NCI-H524 treated with DMSO at 0.1 percent for 48 hours (cell line): Measurements from ENCODE around the gene CHSY1.

Experiments used
- DNase-seq: peaks from one replicate; lab custom pipeline; 2025; lab: John Stamatoyannopoulos, UW

Gene CHSY1

DNA sequence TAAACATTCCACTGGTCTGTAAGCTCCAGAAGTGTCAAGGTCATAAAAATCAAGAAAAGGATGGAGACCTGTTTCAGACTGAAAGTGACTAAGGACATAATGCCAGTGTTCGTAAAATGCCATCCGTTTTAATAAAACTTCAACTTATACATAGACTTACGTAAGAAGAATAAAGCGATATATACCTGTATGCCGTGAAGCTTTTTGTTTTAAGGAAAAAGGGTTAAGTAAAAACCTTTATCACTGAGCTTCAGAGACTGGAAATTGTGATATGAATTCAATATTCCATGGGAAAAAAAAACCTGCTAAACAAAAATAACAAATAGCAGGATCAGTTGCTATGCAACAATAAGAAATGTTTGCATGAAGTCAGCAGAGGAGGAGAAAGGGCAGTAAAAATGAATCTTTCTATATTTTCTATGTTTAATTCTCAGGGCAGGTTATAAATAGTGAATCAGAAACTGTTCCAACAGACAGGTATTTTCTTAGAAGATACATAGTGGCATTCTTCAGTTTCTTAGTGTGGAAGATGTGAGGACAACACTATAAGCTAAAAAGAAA, 42.5 kb downstream of the CHSY1 start:
- DNase-seq, result no peak

- no peak for DNase-seq
Measured at GRCh38 chr15:101207867-101208288, 44.0 kb downstream of the CHSY1 start.

DNA sequence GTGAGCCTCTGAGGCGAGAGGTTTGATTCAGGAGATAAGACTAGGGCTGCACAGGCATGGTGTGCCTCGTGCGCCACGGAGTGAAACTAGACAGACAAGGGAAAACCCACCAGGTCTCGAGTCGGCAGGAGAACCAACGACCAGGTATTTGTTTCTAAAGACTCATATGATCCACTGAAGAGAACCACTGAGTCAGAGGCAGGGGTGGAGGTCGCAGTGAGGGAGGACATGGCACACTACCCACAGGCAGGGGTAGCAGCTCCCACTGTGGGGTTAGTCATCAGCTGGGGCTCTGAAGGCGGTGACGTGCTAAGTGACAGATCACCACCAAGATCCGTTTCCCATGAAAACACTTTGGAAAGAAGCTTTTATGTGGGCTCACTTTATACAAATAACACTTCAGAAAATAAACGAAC, 45.7 kb downstream of the CHSY1 start:
- no peak for DNase-seq

- no peak for DNase-seq
Measured at GRCh38 chr15:101204739-101205535, 46.9 kb downstream of the CHSY1 start.

DNA sequence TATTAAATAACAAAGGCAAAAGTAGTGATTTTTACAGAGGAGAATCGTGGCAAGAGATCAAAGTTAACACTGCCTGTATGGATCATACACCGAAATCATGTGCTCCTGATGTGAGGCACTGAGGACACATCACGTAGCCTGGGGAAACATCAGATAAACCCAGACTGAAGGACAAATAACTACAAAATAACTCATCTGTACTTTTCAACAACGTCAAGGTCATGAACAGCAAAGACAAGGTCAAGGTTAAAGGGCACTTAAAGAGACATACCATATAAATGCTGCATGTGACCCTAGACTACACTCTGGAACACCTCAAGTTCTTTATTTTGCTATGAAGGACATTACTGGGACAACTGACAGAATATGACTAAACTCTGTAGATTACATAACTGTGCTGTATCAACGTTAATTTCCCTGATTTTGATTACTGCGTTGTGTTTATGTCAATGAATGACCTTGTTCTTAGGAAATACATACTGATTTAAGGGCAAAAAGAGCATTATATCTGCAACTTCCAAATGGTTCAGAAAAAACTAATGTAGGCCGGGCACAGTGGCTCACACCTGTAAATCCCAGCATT, 48.1 kb downstream of the CHSY1 start:
- DNase-seq, result no peak

DNA sequence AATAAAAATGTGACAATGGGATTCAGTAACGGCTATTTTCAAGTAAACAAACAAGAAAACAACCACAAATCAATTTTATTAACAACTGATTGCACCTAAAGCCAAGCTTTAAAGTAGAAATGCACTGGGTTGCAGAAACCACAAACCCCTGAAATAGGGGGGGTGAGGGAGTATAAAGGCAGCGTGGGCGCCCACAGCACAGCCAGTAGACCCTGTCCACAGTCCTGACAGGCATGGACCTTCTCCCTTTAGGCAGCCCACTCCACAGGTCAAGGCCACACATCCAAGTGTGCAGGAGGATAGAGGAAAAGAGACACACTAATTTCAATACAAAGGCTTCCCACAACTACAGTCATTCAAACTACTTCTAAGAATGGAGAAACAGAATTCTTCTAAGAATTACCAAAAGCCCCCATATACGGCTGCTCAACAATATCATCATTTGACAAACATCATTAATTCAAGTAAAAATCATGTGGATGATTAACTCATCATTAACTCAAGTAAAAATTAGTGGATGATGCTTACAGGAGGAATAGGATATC, 48.7 kb downstream of the CHSY1 start:
- DNase-seq, result no peak

DNA sequence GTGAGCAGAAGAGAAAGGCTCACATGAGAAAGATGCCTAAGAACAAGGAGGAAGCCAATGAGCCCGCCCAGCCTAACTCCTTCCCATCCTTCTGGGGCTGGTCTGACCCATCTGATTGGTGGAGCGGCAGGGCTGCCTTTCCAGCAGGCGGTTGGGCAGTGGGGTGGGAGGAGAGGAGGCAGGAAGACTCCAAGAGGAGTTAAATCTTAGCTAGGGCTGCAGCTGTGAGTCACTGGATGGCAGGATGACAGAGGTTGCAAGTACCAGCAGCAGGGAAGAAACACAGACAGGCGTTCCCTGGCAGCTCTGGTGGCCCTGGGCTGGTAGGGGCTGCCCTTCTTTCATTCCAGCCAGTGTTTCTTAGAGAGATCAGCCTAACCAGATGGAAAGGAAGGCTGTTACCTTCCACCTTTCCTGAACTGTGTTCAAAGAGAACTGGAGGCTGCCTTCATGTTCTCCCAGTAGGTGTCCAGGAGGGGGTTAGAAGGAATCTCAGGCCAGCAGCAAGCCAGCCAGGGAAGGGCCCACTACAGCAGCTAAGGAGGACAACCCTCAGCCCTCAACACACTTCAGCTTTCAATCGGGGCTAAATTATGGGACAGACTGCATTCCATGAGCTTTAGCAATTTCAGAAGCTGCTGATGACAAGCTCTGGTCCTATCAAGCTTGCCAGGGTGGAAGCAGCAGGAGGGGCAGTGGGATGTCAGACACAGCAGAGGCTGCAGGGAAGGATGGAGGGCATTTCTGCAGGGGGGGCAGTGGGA, 50.3 kb downstream of the CHSY1 start:
- no peak for DNase-seq

- DNase-seq, result no peak
Measured at GRCh38 chr15:101200181-101200580, 51.7 kb downstream of the CHSY1 start.

GRCh38 chr15:101198800-101199199, 53.0 kb downstream of the CHSY1 start:
- DNase-seq, result no peak

DNA sequence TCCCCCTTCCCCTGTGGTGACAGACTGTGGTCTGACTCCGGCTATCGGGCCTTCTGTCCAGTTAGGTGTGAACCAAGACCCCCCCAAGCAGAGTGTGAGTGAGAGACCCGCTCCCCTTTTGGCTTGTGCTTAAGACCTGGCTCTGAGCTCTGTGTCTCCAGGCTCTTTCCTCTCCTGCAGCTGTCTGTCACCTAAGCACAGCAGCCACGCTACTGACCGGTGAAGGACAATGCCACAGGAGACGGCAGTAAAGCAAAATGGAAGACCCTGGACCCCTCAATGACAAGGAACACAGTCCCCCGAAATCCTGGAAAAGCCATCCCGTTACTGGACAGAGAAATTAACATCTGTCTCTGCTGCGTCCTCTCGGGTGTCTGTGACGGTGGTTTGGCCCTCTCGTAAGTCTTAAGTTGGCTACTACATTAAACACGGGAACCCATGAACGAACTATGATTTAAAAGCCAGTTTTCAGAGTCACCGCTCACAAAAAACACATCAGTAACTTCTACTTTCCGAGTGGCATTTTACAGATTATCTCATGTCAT, 53.7 kb downstream of the CHSY1 start:
- DNase-seq, result no peak

DNA sequence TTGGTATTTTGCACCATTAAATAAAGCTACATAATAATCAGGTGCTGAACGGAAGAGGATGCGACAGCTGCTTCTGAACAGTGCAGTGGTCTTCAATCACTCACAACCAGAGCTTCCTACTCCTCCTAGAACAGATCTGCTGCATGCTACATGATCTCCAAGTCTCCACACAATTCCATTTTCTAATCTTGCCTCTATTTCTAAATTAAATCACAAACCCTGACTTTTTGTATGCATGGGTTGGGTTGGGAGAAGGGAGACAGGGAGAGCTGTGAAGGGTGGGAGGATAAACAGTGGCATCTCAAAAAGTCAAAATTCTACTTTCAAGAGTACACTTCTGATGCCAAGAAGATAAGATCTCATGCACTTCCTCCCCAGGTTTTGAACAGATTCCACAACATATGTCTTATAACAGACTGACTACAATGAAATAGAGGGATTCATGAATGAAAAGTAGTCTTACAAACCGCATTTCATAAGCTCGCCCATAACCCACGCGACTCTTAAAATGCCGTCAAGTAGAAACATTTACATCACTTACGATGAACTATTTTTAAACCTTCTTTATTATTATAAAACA, 57.2 kb downstream of the CHSY1 start:
- no peak for DNase-seq

DNA sequence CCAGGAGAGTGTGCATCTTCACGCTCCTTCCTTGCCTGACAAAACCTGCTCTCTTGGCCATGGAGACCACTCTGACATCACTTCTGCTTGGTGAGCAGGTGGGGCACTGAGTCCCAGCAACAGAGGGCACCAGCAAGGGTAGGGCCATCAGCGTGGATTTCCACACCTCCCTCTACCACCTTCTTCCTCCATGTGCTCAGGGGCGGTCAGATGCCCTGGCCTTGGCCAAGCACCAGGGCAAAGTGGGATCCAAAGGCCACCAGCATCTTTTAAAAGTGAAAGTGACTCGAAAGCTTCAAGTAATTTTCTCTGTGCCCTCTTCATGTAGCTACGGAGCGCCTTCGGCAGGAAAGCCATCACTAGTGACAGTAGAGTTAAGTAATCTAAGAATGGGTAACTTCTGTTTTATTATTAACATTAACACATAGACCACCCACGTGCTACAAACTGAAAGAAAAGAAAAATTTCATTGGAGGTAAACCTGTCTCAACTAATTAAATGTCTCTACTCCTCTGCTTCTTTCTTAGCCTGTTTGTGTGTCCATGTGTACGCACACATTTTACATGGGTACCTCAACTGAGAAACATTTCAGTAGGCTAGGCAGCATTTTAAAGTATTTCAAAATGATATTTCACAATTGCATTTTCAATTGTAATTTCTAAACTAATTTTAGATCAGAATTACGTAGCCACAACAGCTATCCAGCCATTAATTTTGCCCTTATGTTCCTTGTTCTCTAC, 57.9 kb downstream of the CHSY1 start:
- DNase-seq, result no peak

- no peak for DNase-seq
Measured at GRCh38 chr15:101193120-101193644, 58.7 kb downstream of the CHSY1 start.

- no peak for DNase-seq
Measured at GRCh38 chr15:101192081-101192480, 59.8 kb downstream of the CHSY1 start.

DNA sequence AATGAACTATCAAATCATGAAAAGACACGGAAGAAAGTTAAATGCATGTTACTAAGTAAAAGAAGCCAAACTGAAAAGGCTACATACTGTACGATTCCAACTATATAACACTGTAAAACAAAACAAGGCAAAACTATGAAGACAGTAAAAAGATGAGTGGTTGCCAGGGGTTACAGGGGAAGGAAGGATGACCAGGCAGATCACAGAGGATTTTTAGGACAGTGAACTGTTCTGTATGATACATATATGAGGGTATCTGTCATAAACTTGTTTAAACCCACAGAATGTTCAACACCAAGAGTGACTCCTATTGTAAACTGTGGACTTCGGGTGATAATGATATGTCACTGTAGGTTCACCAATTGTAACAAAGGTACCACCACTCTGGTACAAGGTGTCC, 60.6 kb downstream of the CHSY1 start:
- DNase-seq, result no peak

GRCh38 chr15:101190092-101190595, 61.7 kb downstream of the CHSY1 start:
- DNase-seq, result no peak

DNA sequence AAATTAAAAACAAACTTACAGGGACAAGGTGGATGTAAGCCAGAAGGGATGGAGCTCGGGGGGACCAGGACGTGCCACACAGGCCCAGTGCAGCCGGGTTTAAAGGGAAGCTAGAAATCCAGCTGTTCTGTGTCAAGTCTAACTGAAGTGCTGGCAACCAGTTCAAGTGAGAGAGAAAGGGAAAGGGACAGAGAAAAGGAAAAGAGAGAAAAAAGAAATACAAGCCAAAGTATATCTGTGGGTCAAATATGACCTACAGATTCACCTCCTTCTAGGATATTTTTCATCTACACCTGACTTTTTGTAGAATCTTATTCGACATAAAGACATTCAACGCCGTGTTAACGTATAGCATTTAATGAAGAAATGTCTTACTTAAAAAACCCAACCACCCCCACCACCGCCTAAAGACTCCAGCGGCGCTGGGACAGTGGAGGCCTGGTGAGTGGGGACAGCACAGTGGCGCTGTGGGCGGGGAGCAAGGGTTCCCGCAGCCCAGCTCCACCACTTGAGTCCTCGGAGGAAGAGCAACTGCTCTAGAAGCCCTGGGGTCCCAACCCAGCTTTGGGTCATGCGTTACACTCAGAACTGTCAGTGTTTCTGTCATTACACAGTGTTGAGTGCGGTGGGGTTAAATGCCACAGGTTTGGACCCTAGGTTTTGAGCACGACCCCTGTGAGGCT, 62.3 kb downstream of the CHSY1 start:
- no peak for DNase-seq

DNA sequence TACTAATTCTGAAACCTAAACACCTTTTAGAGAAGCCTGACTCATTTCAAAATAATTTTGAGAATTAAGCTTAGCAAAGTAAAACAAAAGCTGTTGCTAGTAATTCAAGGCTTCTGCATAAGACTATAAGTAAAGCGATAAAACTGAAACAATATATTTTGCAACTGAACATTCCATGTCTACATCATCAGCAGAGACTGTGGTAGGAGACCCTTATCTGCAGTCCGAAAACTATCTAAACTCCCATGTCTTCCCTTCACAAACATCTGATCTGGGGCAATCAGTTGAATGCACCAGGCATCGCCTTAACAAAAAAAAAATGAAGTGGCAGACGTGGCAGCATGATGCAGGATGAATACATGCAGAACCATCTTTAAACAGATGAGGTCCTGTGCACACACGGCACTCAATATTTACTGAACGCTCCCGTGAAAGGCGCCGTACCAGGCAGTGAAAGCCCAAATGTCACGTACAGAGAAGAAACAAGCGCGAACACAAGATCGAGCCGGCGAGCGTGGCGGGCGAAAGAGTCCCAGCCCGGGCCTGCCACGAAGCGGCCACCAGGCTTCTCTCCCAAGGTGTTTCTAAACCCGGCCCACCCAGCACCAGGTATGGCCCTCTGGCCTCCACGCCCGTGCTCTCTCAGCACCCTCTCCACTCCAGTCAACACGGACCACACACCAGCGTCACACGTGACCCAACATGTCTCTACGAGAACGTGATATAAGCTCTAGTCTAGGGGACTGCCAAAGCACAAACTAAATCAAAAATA, 63.0 kb downstream of the CHSY1 start:
- DNase-seq, result no peak
